Left lobe of liver (tissue), 2 donors: Measurements from ENCODE around the gene PSAP. TPM values are rescaled to one million over a fixed set of nuclear protein-coding genes. Genes with fewer than 3 reads are reported as not detected.
"Not testable (repeated sequence)": the region's sequence is repeated elsewhere in the genome, so short reads cannot be mapped to it uniquely, and the experiment has no call there.

ENCODE experiments used
- ATAC-seq: fragments of 200-7000 bp; cut with Tn5 transposase; one replicate; pipeline ENCODE4 v1.9.1; 2020; ENCODE audit warnings: mild to moderate bottlenecking, moderate library complexity
- DNase-seq: peaks from one replicate; pipeline ENCODE4 v3.0.0-alpha.2; 2020; ENCODE audit warnings: low spot score
- total RNA-seq: library from RNA; stranded (reverse); gene quantifications from one replicate; pipeline ENCODE4 v1.2.1, GENCODE V29; 2021
- donor health status: DM: no; HTN: no; CAD: no; lungs with moderate emphysema.
- donor health status: DM: no; HTN: yes; CAD: no.

PSAP gene
- total RNA-seq, 1 donor from 2014 or later: 525 TPM

GRCh38 chr10:71874680-71875354 lies 23.8 kb upstream of the PSAP start:
- ATAC-seq, DNase-seq: not testable (repeated sequence)

- DNase-seq (no peak), ATAC-seq (no peak)
Measured at GRCh38 chr10:71873582-71874211, 22.6 kb upstream of the PSAP start.

GRCh38 chr10:71869601-71870000 lies 18.6 kb upstream of the PSAP start:
- not testable (repeated sequence) for DNase-seq

GRCh38 chr10:71868192-71868697 lies 17.2 kb upstream of the PSAP start:
- no peak for DNase-seq
- peak; percentile 55 for ATAC-seq

More at GRCh38 chr10:71869601-71870000, 18.6 kb upstream of the PSAP start:
- ATAC-seq: not testable (repeated sequence)

- DNase-seq (no peak), ATAC-seq (no peak)
Measured at GRCh38 chr10:71865561-71866041, 14.6 kb upstream of the PSAP start.

- ATAC-seq (no peak), DNase-seq (no peak)
Measured at GRCh38 chr10:71864911-71865361, 13.9 kb upstream of the PSAP start.

GRCh38 chr10:71863203-71863602 lies 12.2 kb upstream of the PSAP start:
- no peak for ATAC-seq
- no peak for DNase-seq

GRCh38 chr10:71860243-71861029 lies 9.4 kb upstream of the PSAP start:
- DNase-seq: peak; percentile 82
- peak; percentile 97 for ATAC-seq

- ATAC-seq: no peak
- no peak for DNase-seq
Measured at GRCh38 chr10:71857934-71858890, 7.2 kb upstream of the PSAP start.

GRCh38 chr10:71856619-71857018 lies 5.6 kb upstream of the PSAP start:
- no peak for DNase-seq
- no peak for ATAC-seq

- DNase-seq: no peak
- ATAC-seq: no peak
Measured at GRCh38 chr10:71854031-71854430, 3.0 kb upstream of the PSAP start.

- ATAC-seq (no peak), DNase-seq (no peak)
Measured at GRCh38 chr10:71852355-71852937, 1.4 kb upstream of the PSAP start.

- not testable (repeated sequence) for DNase-seq
- peak; percentile 5 for ATAC-seq
Measured at GRCh38 chr10:71851465-71852095, 529 bp upstream of the PSAP start.

GRCh38 chr10:71850021-71850742 lies 869 bp downstream of the PSAP start:
- no peak for ATAC-seq
- no peak for DNase-seq

GRCh38 chr10:71849461-71849908 lies 1.6 kb downstream of the PSAP start:
- DNase-seq: no peak

GRCh38 chr10:71848325-71849275 lies 2.5 kb downstream of the PSAP start:
- DNase-seq (no peak), ATAC-seq (no peak)

More at GRCh38 chr10:71849461-71849908, 1.6 kb downstream of the PSAP start:
- ATAC-seq: no peak

GRCh38 chr10:71847418-71847817 lies 3.6 kb downstream of the PSAP start:
- DNase-seq (no peak), ATAC-seq (no peak)
